SK-N-SH (cell line): ENCODE results near the gene HHAT. TPM values are rescaled to one million over a fixed set of nuclear protein-coding genes. Genes with fewer than 3 reads are reported as not detected.

ENCODE experiments used
- CTCF ChIA-PET: fragments of 300-600, 350-600 bp; formaldehyde crosslinking; extraction: SDS; loops from one replicate; lab custom pipeline; 2021; lab: Yijun Ruan, JAX
- POLR2A ChIA-PET: fragments of 350-600 bp; sonication (Branson Sonifier 250); formaldehyde crosslinking; extraction: SDS; loops from one replicate; lab custom pipeline; 2020; ENCODE audit warnings: antibody characterized with exemption, inconsistent platforms; lab: Yijun Ruan, JAX
- DNase-seq: peaks from one replicate; pipeline ENCODE4 v3.0.0; 2012
- H2AFZ ChIP-seq: fragments of 200-600 bp; sonication (generic); 2 replicates; pipeline ENCODE4 v1.8.1; 2016; ENCODE audit warnings: antibody characterized with exemption, mild to moderate bottlenecking, low read depth
- H3F3A ChIP-seq: fragments of 200-600 bp; sonication (generic); replicated peaks from 2 replicates; pipeline ENCODE3; 2016; ENCODE audit warnings: antibody characterized with exemption, mild to moderate bottlenecking; ENCODE audit not compliant: insufficient read depth
- H3K27ac ChIP-seq, 2 experiments: fragments of 200-500 bp in 1 of 2; fragments of 200-600 bp in 1 of 2; sonication (Bioruptor generic) in 1 of 2; sonication (generic), shearing (Covaris generic) in 1 of 2; 2 replicates each; pipeline versions ENCODE4 v1.5.1 to v1.6.1; 2014 to 2016; ENCODE audit warnings: low read depth in 2 of 2, inconsistent platforms in 1 of 2, low read length in 1 of 2, mild to moderate bottlenecking in 1 of 2, mixed read lengths in 1 of 2
- H3K27me3 ChIP-seq: fragments of 200-600 bp; sonication (generic), shearing (Covaris generic); 2 replicates; pipeline ENCODE4 v1.6.1; 2016; ENCODE audit warnings: mixed run types; ENCODE audit not compliant: insufficient read depth
- H3K36me3 ChIP-seq, 2 experiments: fragments of 200-500 bp in 1 of 2; fragments of 200-600 bp in 1 of 2; sonication (Bioruptor generic) in 1 of 2; sonication (generic) in 1 of 2; replicated peaks in 1 of 2; 2 replicates each; pipeline versions ENCODE3 to v1.5.1; 2014 to 2016; ENCODE audit warnings: low read length in 1 of 2, mild to moderate bottlenecking in 1 of 2; ENCODE audit not compliant: insufficient read depth in 2 of 2, control insufficient read depth in 1 of 2
- H3K4me1 ChIP-seq, 2 experiments: fragments of 200-500 bp in 1 of 2; fragments of 200-600 bp in 1 of 2; sonication (Bioruptor generic) in 1 of 2; sonication (generic), shearing (Covaris generic) in 1 of 2; 2 replicates each; pipeline versions ENCODE4 v1.5.1 to v1.6.1; 2014 to 2016; ENCODE audit warnings: low read depth in 1 of 2, low read length in 1 of 2, mixed run types in 1 of 2; ENCODE audit not compliant: insufficient read depth in 2 of 2, control insufficient read depth in 1 of 2
- H3K4me2 ChIP-seq: fragments of 200-600 bp; sonication (generic), shearing (Covaris generic); 2 replicates; pipeline ENCODE4 v1.6.1; 2017; ENCODE audit warnings: mixed run types
- H3K4me3 ChIP-seq, 2 experiments: fragments of 200-500 bp in 1 of 2; fragments of 200-600 bp in 1 of 2; sonication (Bioruptor generic) in 1 of 2; sonication (generic), shearing (Covaris generic) in 1 of 2; 2 replicates each; pipeline versions ENCODE4 v1.5.1 to v1.8.1; 2014 to 2016; ENCODE audit warnings: low read depth in 2 of 2, inconsistent platforms in 1 of 2, low read length in 1 of 2, mild to moderate bottlenecking in 1 of 2, mixed read lengths in 1 of 2, moderate library complexity in 1 of 2
- H3K79me2 ChIP-seq: fragments of 200-600 bp; sonication (generic); 2 replicates; pipeline ENCODE4 v1.8.1; 2017; ENCODE audit warnings: mild to moderate bottlenecking; ENCODE audit not compliant: insufficient read depth
- H3K9ac ChIP-seq: fragments of 200-600 bp; sonication (generic); 2 replicates; pipeline ENCODE4 v1.6.1; 2017; ENCODE audit warnings: mixed run types
- H3K9me2 ChIP-seq: fragments of 200-600 bp; sonication (generic); 2 replicates; pipeline ENCODE4 v1.6.1; 2017; ENCODE audit warnings: mixed run types
- H3K9me3 ChIP-seq: fragments of 200-600 bp; sonication (generic); 2 replicates; pipeline ENCODE4 v1.6.1; 2017; ENCODE audit warnings: mixed run types, mild to moderate bottlenecking, moderate library complexity
- H4K20me1 ChIP-seq: fragments of 200-600 bp; sonication (generic); 2 replicates; pipeline ENCODE4 v1.6.1; 2017; ENCODE audit warnings: mild to moderate bottlenecking, mixed run types; ENCODE audit not compliant: insufficient read depth
- CHD2 ChIP-seq: fragments of 150-350 bp; IDR thresholded peaks from 2 replicates; pipeline ENCODE4 v1.6.1; 2018; ENCODE audit warnings: low read length; ENCODE audit not compliant: partially characterized antibody
- EP300 ChIP-seq, 2 experiments: IDR thresholded peaks; 2 replicates each; pipeline versions ENCODE4 v1.4.0 to v1.6.1; 2012; ENCODE audit warnings: borderline replicate concordance in 1 of 2, low read depth in 1 of 2, low read length in 1 of 2
- NFIC ChIP-seq: IDR thresholded peaks from 2 replicates; pipeline ENCODE4 v1.4.0; 2012; ENCODE audit warnings: borderline replicate concordance
- NRF1 ChIP-seq: IDR thresholded peaks from 2 replicates; pipeline ENCODE4 v1.6.1; 2012; ENCODE audit warnings: low read depth, mild to moderate bottlenecking, low read length
- POLR2AphosphoS5 ChIP-seq: IDR thresholded peaks from 2 replicates; pipeline ENCODE4 v1.6.1; 2012; ENCODE audit warnings: low read depth, low read length
- RCOR1 ChIP-seq: fragments of 150-350 bp; IDR thresholded peaks from 2 replicates; pipeline ENCODE4 v1.6.1; 2017; ENCODE audit warnings: antibody characterized with exemption, low read length
- RFX5 ChIP-seq: IDR thresholded peaks from 2 replicates; pipeline ENCODE4 v1.6.1; 2012; ENCODE audit warnings: mild to moderate bottlenecking, improper control_type of control experiment, low read length
- SMC3 ChIP-seq: IDR thresholded peaks from 2 replicates; pipeline ENCODE4 v1.6.1; 2012; ENCODE audit warnings: low read depth, low read length, improper control_type of control experiment
- TAF1 ChIP-seq: IDR thresholded peaks from 2 replicates; pipeline ENCODE4 v1.6.1; 2012; ENCODE audit warnings: low read depth, mild to moderate bottlenecking, low read length, moderate library complexity, borderline replicate concordance
- WGBS: methylation state at CpG from one replicate; pipeline ENCODE4 v1.1.6; 2017; ENCODE audit warnings: low lambda C conversion rate; 5-methylcytosine and 5-hydroxymethylcytosine counted together
- polyA plus RNA-seq, 3 experiments: library from polyadenylated mRNA; depleted of rRNA; stranded (reverse); fragments of >200 nt; gene quantifications; 2 replicates each; pipeline ENCODE4 v1.2.3, GENCODE V29; 2012
- TF ChIP-seq, protein P1 (sequence below): IDR thresholded peaks from 2 replicates; pipeline ENCODE4 v1.6.1; 2012; ENCODE audit warnings: mild to moderate bottlenecking, low read depth, low read length, moderate library complexity
- TF ChIP-seq, protein P2 (sequence below): fragments of 200-600 bp; sonication (generic); IDR thresholded peaks from 2 replicates; pipeline ENCODE4 v1.6.1; 2017; ENCODE audit warnings: antibody characterized with exemption, mild to moderate bottlenecking, moderate library complexity

The HHAT gene
- polyA plus RNA-seq, 1 of the 3 experiments (the other 2 are of a cell fraction): 8.1 TPM

GRCh38 chr1:210500831-210501230 lies 172.1 kb downstream of the HHAT start:
- H3K79me2 ChIP-seq: no peaks in the 10 kb centered on the region
- H3K4me2 ChIP-seq: no peak overlapping the region
- H3K9ac ChIP-seq: no peak overlapping the region
- no peaks in the 10 kb centered on the region for H3K9me2 ChIP-seq
- no peaks in the 10 kb centered on the region for H3K36me3 ChIP-seq
- 100% methylated on average over 2 of the region's 2 CpGs for WGBS
- no peaks in the 10 kb centered on the region for H3F3A ChIP-seq
- H3K27me3 ChIP-seq: no peaks in the 10 kb centered on the region
- H2AFZ ChIP-seq: no peak overlapping the region
- H3K4me3 ChIP-seq: no peak overlapping the region
- DNase-seq: no peak
- no peak for TF ChIP-seq RCOR1
- TF ChIP-seq SMC3: no peak
- TF ChIP-seq CHD2: no peak
- no peak for TF ChIP-seq TAF1
- TF ChIP-seq, protein P1, sequence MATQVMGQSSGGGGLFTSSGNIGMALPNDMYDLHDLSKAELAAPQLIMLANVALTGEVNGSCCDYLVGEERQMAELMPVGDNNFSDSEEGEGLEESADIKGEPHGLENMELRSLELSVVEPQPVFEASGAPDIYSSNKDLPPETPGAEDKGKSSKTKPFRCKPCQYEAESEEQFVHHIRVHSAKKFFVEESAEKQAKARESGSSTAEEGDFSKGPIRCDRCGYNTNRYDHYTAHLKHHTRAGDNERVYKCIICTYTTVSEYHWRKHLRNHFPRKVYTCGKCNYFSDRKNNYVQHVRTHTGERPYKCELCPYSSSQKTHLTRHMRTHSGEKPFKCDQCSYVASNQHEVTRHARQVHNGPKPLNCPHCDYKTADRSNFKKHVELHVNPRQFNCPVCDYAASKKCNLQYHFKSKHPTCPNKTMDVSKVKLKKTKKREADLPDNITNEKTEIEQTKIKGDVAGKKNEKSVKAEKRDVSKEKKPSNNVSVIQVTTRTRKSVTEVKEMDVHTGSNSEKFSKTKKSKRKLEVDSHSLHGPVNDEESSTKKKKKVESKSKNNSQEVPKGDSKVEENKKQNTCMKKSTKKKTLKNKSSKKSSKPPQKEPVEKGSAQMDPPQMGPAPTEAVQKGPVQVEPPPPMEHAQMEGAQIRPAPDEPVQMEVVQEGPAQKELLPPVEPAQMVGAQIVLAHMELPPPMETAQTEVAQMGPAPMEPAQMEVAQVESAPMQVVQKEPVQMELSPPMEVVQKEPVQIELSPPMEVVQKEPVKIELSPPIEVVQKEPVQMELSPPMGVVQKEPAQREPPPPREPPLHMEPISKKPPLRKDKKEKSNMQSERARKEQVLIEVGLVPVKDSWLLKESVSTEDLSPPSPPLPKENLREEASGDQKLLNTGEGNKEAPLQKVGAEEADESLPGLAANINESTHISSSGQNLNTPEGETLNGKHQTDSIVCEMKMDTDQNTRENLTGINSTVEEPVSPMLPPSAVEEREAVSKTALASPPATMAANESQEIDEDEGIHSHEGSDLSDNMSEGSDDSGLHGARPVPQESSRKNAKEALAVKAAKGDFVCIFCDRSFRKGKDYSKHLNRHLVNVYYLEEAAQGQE: no peak
- no peak overlapping the region for H3K27ac ChIP-seq
- ChIA-PET CTCF (interaction anchor here (0.7 to 0.9 kb wide), 2 partner anchors 53 to 94 kb away, joined by 3 read pairs; no protein-coding TSS in a partner anchor), POLR2A (no interaction called here)
- no peaks in the 10 kb centered on the region for H4K20me1 ChIP-seq
- H3K9me3 ChIP-seq: no peaks in the 10 kb centered on the region
- H3K4me1 ChIP-seq: peaks cover 0 to 7% of the 10 kb centered on the region in 2 experiments; a peak in 2 of 4 replicates

- no peak overlapping the region for H3K4me2 ChIP-seq
- no peak overlapping the region for H2AFZ ChIP-seq
- CTCF ChIA-PET: no interaction called here
- WGBS: 90% methylated on average over 3 of the region's 3 CpGs
- no peaks in the 10 kb centered on the region for H3K79me2 ChIP-seq
- no peak overlapping the region for H3K4me3 ChIP-seq
- H3K27me3 ChIP-seq: no peaks in the 10 kb centered on the region
- POLR2A ChIA-PET: no interaction called here
- no peak for TF ChIP-seq POLR2AphosphoS5
- TF ChIP-seq, protein P2, sequence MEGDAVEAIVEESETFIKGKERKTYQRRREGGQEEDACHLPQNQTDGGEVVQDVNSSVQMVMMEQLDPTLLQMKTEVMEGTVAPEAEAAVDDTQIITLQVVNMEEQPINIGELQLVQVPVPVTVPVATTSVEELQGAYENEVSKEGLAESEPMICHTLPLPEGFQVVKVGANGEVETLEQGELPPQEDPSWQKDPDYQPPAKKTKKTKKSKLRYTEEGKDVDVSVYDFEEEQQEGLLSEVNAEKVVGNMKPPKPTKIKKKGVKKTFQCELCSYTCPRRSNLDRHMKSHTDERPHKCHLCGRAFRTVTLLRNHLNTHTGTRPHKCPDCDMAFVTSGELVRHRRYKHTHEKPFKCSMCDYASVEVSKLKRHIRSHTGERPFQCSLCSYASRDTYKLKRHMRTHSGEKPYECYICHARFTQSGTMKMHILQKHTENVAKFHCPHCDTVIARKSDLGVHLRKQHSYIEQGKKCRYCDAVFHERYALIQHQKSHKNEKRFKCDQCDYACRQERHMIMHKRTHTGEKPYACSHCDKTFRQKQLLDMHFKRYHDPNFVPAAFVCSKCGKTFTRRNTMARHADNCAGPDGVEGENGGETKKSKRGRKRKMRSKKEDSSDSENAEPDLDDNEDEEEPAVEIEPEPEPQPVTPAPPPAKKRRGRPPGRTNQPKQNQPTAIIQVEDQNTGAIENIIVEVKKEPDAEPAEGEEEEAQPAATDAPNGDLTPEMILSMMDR: no peak
- no peak for TF ChIP-seq RFX5
- no peak for TF ChIP-seq NRF1
- TF ChIP-seq NFIC: no peak
- TF ChIP-seq EP300 (IDR thresholded peaks at IDR 0.05; ENCODE audit: borderline replicate concordance in 1 of 2, low read depth in 1 of 2, low read length in 1 of 2): no peak
- H3K9ac ChIP-seq: no peak overlapping the region
- no peaks in the 10 kb centered on the region for H3K36me3 ChIP-seq
- DNase-seq: no peak
- no peaks in the 10 kb centered on the region for H3K9me3 ChIP-seq
- H3K27ac ChIP-seq: no peak overlapping the region
- no peaks in the 10 kb centered on the region for H3F3A ChIP-seq
- H4K20me1 ChIP-seq: no peaks in the 10 kb centered on the region
- peaks cover 0 to 18% of the 10 kb centered on the region in 2 experiments; a peak in 2 of 4 replicates for H3K4me1 ChIP-seq
- H3K9me2 ChIP-seq: no peaks in the 10 kb centered on the region
These were observed 175.6 kb downstream of the HHAT start for GRCh38 chr1:210504286-210504685.
